ENCODE results near the gene ARL4D.

ARL4D gene

GRCh38 chr17:43449470-43450248 lies 50.9 kb downstream of the ARL4D start:
- POLR2A ChIA-PET = no interaction called here
- H3K36me3 ChIP-seq (ENCODE audit: control insufficient read depth in 2 of 2, insufficient read depth in 1 of 2, low read length in 2 of 2) = no peaks in the 10 kb centered on the region
- H3K4me1 ChIP-seq (ENCODE audit: control insufficient read depth, insufficient read depth, low read length) = peaks cover 5% of the 10 kb centered on the region
- H3K9me3 ChIP-seq (ENCODE audit: control insufficient read depth, insufficient read depth, low read depth, low read length) = no peaks in the 10 kb centered on the region
- H3K4me3 ChIP-seq (ENCODE audit: low read depth, low read length) = no peak overlapping the region
- TF ChIP-seq ZNF660 (tag by site-specific recombination; IDR thresholded peaks at IDR 0.05) = no peak
- no peak overlapping the region for H3K27ac ChIP-seq (ENCODE audit: extremely low read depth, low read depth, low read length)
- CTCF ChIA-PET = interaction anchor here (0.9 kb wide), 1 partner anchor 55 kb away, joined by 3 read pairs; no protein-coding TSS in a partner anchor

All from HEK293 (cell line).